GM12878 (cell line): Measurements from ENCODE around the gene XG. TPM values are rescaled to one million over a fixed set of nuclear protein-coding genes. Genes with fewer than 3 reads are reported as not detected.

ENCODE experiments used
- ATAC-seq: fragments of 200-7000 bp; cut with Tn5 transposase; 3 replicates; pipeline ENCODE4 v1.9.1; 2020; ENCODE audit warnings: mild to moderate bottlenecking, moderate library complexity
- BruUV-seq: library from RNA; stranded (reverse); fragments of 400-500 nt; replicated peaks from 2 replicates; lab custom pipeline; 2021; lab: Mats Ljungman, UMichigan
- CTCF ChIA-PET: fragments of 300-600 bp; sonication (Branson Sonifier 250); formaldehyde crosslinking; extraction: SDS; loops from one replicate; lab custom pipeline; 2021; ENCODE audit warnings: inconsistent platforms; lab: Yijun Ruan, JAX
- POLR2A ChIA-PET: fragments of 350-600 bp; formaldehyde crosslinking; extraction: SDS; loops from one replicate; lab custom pipeline; 2021; ENCODE audit warnings: inconsistent platforms; lab: Charles Lee
- RAD21 ChIA-PET: fragments of 300-600 bp; sonication (Branson Sonifier 250); formaldehyde crosslinking; loops from one replicate; lab custom pipeline; 2023; ENCODE audit warnings: antibody characterized with exemption; ENCODE audit not compliant: unreplicated experiment; lab: Charles Lee
- SMC1A ChIA-PET: fragments of 300-600 bp; sonication (Branson Sonifier 250); formaldehyde crosslinking; loops from one replicate; lab custom pipeline; 2023; ENCODE audit not compliant: unreplicated experiment, uncharacterized antibody; lab: Charles Lee
- DNase-seq: peaks from one replicate; pipeline ENCODE4 v3.0.0-alpha.2; 2011; ENCODE audit warnings: low read depth, low spot score
- FAIRE-seq: peaks from 3 replicates; lab custom pipeline; 2011; peaks lifted over from hg19 to GRCh38; lab: Jason Lieb, UNC
- H2AFZ ChIP-seq: 2 replicates; pipeline ENCODE4 v1.6.0; 2011; ENCODE audit warnings: low read depth, low read length, control low read depth; ENCODE audit not compliant: control insufficient read depth
- H3K27ac ChIP-seq: 2 replicates; pipeline ENCODE4 v1.5.1; 2011; ENCODE audit warnings: control low read depth; ENCODE audit not compliant: control insufficient read depth, insufficient read depth
- H3K27me3 ChIP-seq, 2 experiments: replicated peaks in 1 of 2; 2 replicates each; pipeline versions ENCODE4 v1.6.0 to v1.6.1; 2011; ENCODE audit warnings: low read length in 1 of 2; ENCODE audit not compliant: control insufficient read depth in 2 of 2, insufficient read depth in 2 of 2
- H3K36me3 ChIP-seq, 2 experiments: 2 replicates each; pipeline ENCODE4 v1.5.1; 2011; ENCODE audit warnings: low read length in 1 of 2; ENCODE audit not compliant: control insufficient read depth in 2 of 2, insufficient read depth in 2 of 2
- H3K4me1 ChIP-seq: 2 replicates; pipeline ENCODE4 v1.6.1; 2011; ENCODE audit warnings: mild to moderate bottlenecking, low read length, moderate library complexity, mixed read lengths; ENCODE audit not compliant: control insufficient read depth, insufficient read depth
- H3K4me2 ChIP-seq: 2 replicates; pipeline ENCODE4 v1.6.0; 2011; ENCODE audit warnings: control low read depth; ENCODE audit not compliant: control insufficient read depth, insufficient read depth
- H3K4me3 ChIP-seq: fragments of 200-600 bp; sonication (generic); 2 replicates; pipeline ENCODE4 v1.5.1; 2016
- H3K79me2 ChIP-seq: 2 replicates; pipeline ENCODE4 v1.6.0; 2011; ENCODE audit warnings: low read length; ENCODE audit not compliant: control insufficient read depth, insufficient read depth
- H3K9ac ChIP-seq: 2 replicates; pipeline ENCODE4 v1.8.0; 2011; ENCODE audit warnings: low read length, control low read depth, mixed read lengths; ENCODE audit not compliant: control insufficient read depth, insufficient read depth
- H3K9me3 ChIP-seq: replicated peaks from 3 replicates; pipeline ENCODE4 v1.5.1; 2011; ENCODE audit warnings: mild to moderate bottlenecking, low read length; ENCODE audit not compliant: control insufficient read depth, insufficient read depth
- H4K20me1 ChIP-seq: 2 replicates; pipeline ENCODE4 v1.6.0; 2011; ENCODE audit not compliant: control insufficient read depth, insufficient read depth
- JUNB ChIP-seq: IDR thresholded peaks from 2 replicates; pipeline ENCODE4 v1.6.1; 2016; ENCODE audit warnings: antibody characterized with exemption, mild to moderate bottlenecking
- ZBTB40 ChIP-seq: fragments of 450-650 bp; IDR thresholded peaks from 2 replicates; pipeline ENCODE4 v1.6.1; 2016; ENCODE audit warnings: mild to moderate bottlenecking, moderate library complexity, borderline replicate concordance
- WGBS: methylation state at CpG from one replicate; pipeline ENCODE4 v1.1.6; 2016; ENCODE audit warnings: low lambda C conversion rate; ENCODE audit not compliant: insufficient replicate concordance, insufficient coverage; ENCODE audit errors: missing lambda C conversion rate; 5-methylcytosine and 5-hydroxymethylcytosine counted together
- in situ Hi-C: fragments of 300-500 bp; cut with MboI; formaldehyde crosslinking; loops from 9 replicates; pipeline ENCODE4 v1.14.3; 2018; ENCODE audit warnings: mixed read lengths
- intact Hi-C: fragments of 100-400 bp; cut with micrococcal nuclease; formaldehyde crosslinking; loops from one replicate; pipeline ENCODE4 v1.14.2; 2022; ENCODE audit not compliant: unreplicated experiment
- polyA plus RNA-seq, 11 experiments: library from polyadenylated mRNA; depleted of rRNA in 4 of 11; unstranded in 6 of 11; stranded (reverse) in 5 of 11; fragments of >200 nt; fragmentation: Nextera tagmentation in 4 of 11; fragmentation: Illumina TruSeq in 1 of 11; extraction: Ambion mirVana in 4 of 11; extraction: Trizol in 1 of 11; gene quantifications; 1 replicate in 1 of 11; 2 replicates in 10 of 11; pipeline versions ENCODE4 v1.2.1 to v1.2.3, GENCODE V29; 2011 to 2016; ENCODE audit warnings: inconsistent platforms in 2 of 11, missing spikeins in 2 of 11, low read depth in 1 of 11
- total RNA-seq, 4 experiments: library from RNA; depleted of rRNA in 3 of 4; stranded (reverse); fragments of >200 nt in 3 of 4; fragmentation: Illumina TruSeq in 1 of 4; extraction: Trizol in 1 of 4; gene quantifications; 2 replicates each; pipeline versions ENCODE4 v1.2.1 to v1.2.3, GENCODE V29; 2013 to 2021

Gene XG
- total and polyA plus RNA-seq, 10 of the 15 experiments (the other 5 are each of a cell fraction or from before 2014, with no cell fraction given): not detected

GRCh38 chrX:2831471-2832228 is 79.8 kb downstream of the XG start:
- H3K9ac ChIP-seq: no peak overlapping the region
- H3K27me3 ChIP-seq: no peaks in the 10 kb centered on the region
- no peak for TF ChIP-seq JUNB
- no peak for TF ChIP-seq ZBTB40
- no peak overlapping the region for H2AFZ ChIP-seq
- H3K4me1 ChIP-seq: no peaks in the 10 kb centered on the region
- no TSS peak for BruUV-seq
- H4K20me1 ChIP-seq: no peaks in the 10 kb centered on the region
- CTCF ChIA-PET: interaction anchor here (0.7 kb wide), 1 partner anchor 10 kb away, joined by 3 read pairs; no protein-coding TSS in a partner anchor
- no peaks in the 10 kb centered on the region for H3K79me2 ChIP-seq
- POLR2A ChIA-PET: no interaction called here
- no peak for FAIRE-seq
- no peak overlapping the region for H3K4me2 ChIP-seq
- H3K36me3 ChIP-seq: no peaks in the 10 kb centered on the region
- RAD21 ChIA-PET: no interaction called here
- H3K27ac ChIP-seq: no peak overlapping the region
- no peak for ATAC-seq
- no peak overlapping the region for H3K4me3 ChIP-seq
- SMC1A ChIA-PET: no interaction called here
- peaks cover 1% of the 10 kb centered on the region; the same call in 1 of the 3 replicates for H3K9me3 ChIP-seq
- DNase-seq: no peak
- intact Hi-C loops: no loop called here
- in situ Hi-C loops: no loop called here
- WGBS: 58% methylated on average over 14 of the region's 14 CpGs
